Activated naive CD4-positive, alpha-beta T cell treated with Interleukin-2 at 50 U/mL for 16 hours (primary cell): ENCODE data around the gene IGLL1.
"Not testable (repeated sequence)": the region's sequence is repeated elsewhere in the genome, so short reads cannot be mapped to it uniquely, and the experiment has no call there.

Experiments used
- DNase-seq: peaks from one replicate; pipeline ENCODE4 v3.0.0-alpha.2; 2020

Gene IGLL1

DNA sequence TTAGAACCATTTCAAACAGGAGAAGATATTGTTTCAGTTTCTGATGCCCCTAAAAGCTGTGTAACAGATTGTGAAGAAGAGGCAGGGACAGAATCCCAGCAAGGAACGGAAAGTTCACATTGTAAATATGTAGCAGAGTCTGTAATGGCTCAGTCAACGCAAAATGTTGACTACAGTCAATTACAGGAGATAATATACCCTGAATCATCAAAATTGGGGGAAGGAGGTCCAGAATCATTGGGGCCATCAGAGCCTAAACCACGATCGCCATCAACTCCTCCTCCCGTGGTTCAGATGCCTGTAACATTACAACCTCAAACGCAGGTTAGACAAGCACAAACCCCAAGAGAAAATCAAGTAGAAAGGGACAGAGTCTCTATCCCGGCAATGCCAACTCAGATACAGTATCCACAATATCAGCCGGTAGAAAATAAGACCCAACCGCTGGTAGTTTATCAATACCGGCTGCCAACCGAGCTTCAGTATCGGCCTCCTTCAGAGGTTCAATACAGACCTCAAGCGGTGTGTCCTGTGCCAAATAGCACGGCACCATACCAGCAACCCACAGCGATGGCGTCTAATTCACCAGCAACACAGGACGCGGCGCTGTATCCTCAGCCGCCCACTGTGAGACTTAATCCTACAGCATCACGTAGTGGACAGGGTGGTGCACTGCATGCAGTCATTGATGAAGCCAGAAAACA lies 40.8 kb downstream of the IGLL1 start:
- DNase-seq: peak; percentile 77

GRCh38 chr22:23538696-23539030 lies 41.4 kb downstream of the IGLL1 start:
- not testable (repeated sequence) for DNase-seq

DNA sequence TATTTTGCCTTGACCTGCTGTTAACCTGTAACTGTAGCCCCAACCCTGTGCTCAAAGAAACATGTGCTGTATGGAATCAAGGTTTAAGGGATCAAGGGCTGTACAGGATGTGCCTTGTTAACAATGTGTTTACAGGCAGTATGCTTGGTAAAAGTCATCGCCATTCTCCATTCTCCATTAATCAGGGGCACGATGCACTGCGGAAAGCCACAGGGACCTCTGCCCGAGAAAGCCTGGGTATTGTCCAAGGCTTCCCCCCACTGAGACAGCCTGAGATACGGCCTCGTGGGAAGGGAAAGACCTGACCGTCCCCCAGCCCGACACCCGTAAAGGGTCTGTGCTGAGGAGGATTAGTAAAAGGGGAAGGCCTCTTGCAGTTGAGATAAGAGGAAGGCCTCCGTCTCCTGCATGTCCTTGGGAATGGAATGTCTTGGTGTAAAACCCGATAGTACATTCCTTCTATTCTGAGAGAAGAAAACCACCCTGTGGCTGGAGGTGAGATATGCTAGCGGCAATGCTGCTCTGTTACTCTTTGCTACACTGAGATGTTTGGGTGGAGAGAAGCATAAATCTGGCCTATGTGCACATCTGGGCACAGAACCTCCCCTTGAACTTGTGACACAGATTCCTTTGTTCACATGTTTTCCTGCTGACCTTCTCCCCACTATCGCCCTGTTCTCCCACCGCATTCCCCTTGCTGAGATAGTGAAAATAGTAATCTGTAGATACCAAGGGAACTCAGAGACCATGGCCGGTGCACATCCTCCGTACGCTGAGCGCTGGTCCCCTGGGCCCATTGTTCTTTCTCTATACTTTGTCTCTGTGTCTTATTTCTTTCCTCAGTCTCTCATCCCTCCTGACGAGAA lies 42.0 kb downstream of the IGLL1 start:
- not testable (repeated sequence) for DNase-seq

DNA sequence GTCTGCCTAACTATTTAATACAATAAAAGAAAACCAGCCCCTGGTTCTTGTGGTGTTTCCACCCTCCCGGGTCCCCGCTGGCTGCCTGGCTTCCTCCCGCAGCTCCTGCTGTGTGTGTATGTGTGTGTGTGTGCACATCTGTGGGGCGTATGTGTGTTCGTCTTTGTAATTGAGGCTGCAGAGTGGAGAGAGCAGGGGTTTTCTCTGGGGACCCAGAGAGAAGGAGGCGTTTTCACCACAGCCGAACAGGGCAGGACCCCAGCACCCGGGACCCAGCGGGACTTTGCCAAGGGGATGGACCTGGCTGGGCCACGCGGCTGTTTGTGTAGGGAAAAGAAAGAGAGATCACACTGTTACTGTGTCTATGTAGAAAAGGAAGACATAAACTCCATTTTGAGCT lies 42.7 kb downstream of the IGLL1 start:
- DNase-seq: no peak

GRCh38 chr22:23536821-23537345 lies 43.2 kb downstream of the IGLL1 start:
- no peak for DNase-seq

DNA sequence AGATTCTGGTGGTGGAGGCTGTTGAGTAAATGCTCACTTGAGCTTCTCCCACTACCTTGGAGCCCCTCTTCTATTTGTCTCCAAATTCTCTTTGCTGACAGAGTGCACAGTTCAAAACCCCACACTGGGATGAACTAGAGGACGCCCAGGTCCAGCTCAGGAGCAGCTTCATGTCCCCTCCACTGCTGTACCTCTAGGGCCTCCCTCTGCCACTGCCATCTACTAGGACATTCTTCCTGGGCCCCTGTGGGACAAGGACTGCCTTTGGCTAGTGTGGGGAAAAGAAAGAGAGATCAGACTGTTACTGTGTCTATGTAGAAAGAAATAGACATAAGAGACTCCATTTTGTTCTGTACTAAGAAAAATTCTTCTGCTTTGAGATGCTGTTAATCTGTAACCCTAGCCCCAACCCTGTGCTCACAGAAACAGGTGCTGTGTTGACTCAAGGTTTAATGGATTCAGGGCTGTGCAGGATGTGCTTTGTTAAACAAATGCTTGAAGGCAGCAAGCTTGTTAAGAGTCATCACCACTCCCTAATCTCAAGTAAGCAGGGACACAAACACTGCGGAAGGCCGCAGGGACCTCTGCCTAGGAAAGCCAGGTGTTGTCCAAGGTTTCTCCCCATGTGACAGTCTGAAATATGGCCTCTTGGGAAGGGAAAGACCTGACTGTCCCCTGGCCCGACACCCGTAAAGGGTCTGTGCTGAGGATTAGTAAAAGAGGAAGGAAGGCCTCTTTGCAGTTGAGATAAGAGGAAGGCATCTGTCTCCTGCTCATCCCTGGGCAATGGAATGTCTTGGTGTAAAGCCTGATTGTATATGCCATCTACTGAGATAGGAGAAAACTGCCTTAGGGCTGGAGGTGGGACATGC lies 44.1 kb downstream of the IGLL1 start:
- DNase-seq: not testable (repeated sequence)

GRCh38 chr22:23534851-23535717 lies 45.0 kb downstream of the IGLL1 start:
- DNase-seq: no peak

GRCh38 chr22:23534201-23534850 lies 45.8 kb downstream of the IGLL1 start:
- DNase-seq: no peak

- no peak for DNase-seq
Measured at GRCh38 chr22:23533771-23534191, 46.3 kb downstream of the IGLL1 start.

GRCh38 chr22:23533328-23533762 lies 46.7 kb downstream of the IGLL1 start:
- peak; percentile 24 for DNase-seq

- no peak for DNase-seq
Measured at GRCh38 chr22:23532731-23533130, 47.4 kb downstream of the IGLL1 start.

DNA sequence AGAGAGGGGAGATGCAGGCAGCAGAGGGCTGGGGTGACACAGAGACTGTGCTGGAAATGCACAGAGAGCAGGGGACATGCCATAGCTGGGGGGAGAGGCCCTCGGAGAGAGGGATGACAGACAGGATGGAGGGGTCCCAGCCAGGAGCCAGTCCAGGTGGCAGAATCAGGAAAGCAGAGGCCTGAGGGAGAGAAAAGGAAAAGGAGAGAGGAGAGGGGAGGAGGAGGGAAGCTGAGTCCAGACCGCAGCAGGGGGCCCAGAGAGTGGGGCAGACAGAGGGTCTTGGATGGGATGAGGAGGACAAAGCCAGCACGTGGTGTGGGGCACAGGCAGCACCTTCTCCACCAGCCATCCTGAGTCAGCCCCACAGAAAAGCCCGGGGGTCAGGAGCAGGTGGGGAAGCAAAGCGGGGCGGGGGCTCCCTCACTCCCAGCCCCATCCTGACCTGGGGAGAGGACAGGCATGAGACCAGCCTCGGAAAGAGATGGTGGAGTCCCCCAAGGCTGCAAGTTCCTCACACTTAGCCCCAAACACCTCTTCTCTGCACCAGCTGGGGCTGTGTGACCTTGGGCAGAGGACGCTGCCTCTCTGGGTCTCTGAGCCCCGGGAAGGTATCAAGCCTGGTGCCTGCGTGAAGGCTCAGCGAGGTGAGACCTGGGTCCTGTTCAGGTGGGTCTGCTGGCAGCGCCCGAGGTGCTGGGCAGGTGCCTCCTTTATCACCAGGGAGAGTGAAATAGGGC lies 48.0 kb downstream of the IGLL1 start:
- no peak for DNase-seq

DNA sequence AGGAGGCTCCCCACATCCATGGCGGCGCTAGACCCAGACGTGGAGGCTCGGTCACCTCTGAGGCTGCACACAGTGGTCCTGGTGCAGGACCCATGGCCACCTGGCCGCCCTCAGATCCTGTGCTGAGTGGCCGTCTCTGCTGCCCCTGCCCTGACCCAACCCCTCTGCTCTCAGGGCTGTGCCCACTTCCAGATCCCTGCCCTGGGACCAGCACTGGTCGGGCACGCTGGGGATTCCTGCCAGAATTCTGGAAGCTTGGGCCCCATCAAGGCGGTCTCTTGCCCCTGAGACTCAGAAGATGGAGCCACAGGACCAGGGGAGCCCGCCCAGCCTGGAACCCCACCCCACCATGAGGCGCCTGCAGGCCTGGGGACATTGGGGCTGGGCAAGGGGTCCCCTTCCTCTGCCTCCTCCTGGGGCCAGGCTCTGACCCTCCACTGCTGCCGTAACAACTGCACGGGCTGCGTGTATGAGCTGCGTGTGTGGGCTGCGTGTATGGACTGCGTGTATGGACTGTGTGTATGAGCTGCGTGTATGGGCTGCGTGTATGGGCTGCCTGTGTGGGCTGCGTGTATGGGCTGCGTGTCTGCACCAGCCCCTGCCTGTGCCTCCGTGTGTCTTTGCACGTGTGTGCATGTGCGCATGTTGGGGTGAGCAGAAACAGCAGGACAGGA lies 48.7 kb downstream of the IGLL1 start:
- no peak for DNase-seq

GRCh38 chr22:23530766-23531282 lies 49.3 kb downstream of the IGLL1 start:
- no peak for DNase-seq

GRCh38 chr22:23530106-23530505 lies 50.0 kb downstream of the IGLL1 start:
- DNase-seq: no peak

DNA sequence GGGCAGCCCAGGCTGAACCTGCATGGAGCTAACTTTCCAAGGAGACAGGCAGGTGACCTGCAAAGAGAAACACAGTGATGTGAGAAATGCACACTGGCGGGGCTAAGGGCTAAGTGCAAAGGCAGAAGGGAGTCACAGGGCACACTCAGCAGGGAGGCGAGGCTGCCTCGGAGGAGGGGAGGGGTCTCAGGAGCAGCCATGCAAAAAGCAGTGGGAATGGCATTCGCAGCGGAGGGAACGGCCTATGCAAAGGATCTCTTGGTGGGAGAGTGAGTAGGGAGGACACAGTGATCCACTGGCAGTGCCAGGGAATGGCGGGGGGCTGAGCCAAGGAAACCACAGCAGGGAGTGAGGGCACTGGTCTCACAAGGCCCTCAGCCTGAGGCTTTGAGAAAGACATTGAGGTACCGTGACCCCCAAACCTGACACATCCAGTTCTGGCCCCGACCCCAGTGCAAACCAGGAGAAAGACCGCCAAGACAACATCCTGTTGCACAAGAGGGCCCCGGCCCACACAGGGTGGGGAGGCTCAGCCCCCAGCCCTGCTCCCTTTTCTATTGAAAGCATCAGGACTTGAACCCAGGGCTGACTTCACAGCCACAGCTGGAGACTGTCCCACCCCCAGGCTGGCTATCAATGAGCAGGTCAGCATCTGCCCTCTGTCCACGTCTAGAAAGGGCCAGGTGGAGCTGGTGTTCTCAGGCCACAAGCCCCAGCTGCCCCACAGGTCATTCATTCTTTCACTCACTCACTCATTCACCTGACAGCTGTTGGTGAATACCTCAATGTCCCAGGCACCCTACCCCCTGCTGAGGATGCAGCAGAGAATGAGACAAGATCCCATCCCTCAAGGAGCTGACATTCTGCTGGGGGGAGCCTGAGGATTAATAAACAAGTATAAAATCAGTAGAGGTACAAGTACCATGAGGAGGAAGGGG lies 50.7 kb downstream of the IGLL1 start:
- DNase-seq: no peak

DNA sequence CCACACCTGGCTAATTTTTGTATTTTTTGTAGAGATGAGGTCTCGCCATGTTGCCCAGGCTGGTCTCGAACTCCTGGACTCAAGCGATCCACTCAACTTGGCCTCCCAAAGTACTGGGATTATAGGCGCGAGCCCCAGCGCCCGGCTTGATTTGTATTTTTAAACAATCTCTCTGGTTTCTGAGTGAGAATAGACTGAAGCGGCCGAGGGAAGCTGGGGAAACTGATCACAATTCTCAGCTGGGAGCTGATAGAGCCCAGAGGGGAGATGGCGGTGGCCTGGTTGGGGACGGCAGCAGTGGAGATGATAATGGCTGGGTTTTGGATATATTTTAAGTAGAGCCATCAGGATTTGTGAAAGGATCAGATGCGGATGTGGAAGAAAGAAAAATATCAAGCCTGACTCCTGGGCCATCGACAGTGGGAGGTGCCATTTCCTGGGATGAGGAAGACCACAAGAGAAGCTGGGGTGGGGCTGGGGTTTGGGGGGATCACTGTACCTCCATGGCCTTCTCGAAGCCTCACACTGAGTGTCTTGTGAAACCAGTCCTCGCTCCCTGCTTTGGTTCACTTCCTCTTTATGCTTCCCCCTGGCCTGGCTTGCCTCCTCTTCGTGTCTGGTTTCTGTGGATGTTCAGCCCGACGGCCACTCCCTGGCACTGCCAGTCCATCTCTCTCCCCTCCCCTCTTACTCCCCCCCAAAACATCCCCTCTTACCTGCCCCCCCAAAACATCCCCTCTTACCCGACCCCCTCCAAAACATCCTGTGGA lies 51.9 kb downstream of the IGLL1 start:
- no peak for DNase-seq
